ENCODE results near the gene RSPO3. TPM values are rescaled to one million over a fixed set of nuclear protein-coding genes. Genes with fewer than 3 reads are reported as not detected.

The RSPO3 gene
- polyA plus RNA-seq, 1 of the 3 experiments (the other 2 are of a cell fraction) = not detected

DNA sequence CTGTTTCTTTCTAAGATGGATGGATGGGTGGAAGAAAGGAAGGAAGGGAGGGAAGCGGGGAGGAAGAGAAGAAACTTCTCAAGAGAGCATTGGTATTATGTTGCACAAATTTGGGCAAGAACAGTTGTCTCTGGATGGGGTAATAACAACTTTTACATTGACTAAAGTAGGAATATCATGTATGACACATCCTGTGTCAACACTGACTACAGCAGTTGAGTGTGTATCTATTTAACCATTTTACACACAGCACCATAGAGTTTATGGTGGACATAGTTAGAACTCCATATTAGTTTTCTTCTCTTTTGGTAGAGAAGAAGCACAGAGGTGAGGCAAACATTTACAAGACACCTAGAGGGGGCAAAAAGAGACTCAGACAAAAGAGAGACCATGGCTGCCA lies 103.9 kb downstream of the RSPO3 start:
- Histone ChIP-seq H4K20me1 (ENCODE audit: insufficient read depth) (no peaks in the 10 kb centered on the region), H3K27me3 (ENCODE audit: insufficient read depth) (peaks cover 6% of the 10 kb centered on the region), H3K36me3 (replicated peaks in 1 of 2; ENCODE audit: control insufficient read depth in 1 of 2, insufficient read depth in 2 of 2, low read length in 1 of 2) (no peaks in the 10 kb centered on the region), H3K9me2 (no peaks in the 10 kb centered on the region), H3K4me3 (ENCODE audit: low read depth in 2 of 2, low read length in 1 of 2) (no peak overlapping the region), H3F3A (replicated peaks; ENCODE audit: insufficient read depth) (no peaks in the 10 kb centered on the region), H3K9ac (no peak overlapping the region), H3K27ac (ENCODE audit: low read depth in 2 of 2, low read length in 1 of 2) (no peak overlapping the region), H3K4me2 (no peak overlapping the region), H3K4me1 (ENCODE audit: control insufficient read depth in 1 of 2, insufficient read depth in 2 of 2, low read depth in 1 of 2, low read length in 1 of 2) (no peaks in the 10 kb centered on the region), H3K9me3 (no peaks in the 10 kb centered on the region), H2AFZ (ENCODE audit: low read depth) (no peak overlapping the region), H3K79me2 (ENCODE audit: insufficient read depth) (no peaks in the 10 kb centered on the region)
- WGBS (ENCODE audit: low lambda C conversion rate) = 14% methylated on average over 1 of the region's 1 CpG
- TF ChIP-seq RCOR1 (IDR thresholded peaks at IDR 0.05; ENCODE audit: low read length) = no peak
- TF ChIP-seq, protein P1, sequence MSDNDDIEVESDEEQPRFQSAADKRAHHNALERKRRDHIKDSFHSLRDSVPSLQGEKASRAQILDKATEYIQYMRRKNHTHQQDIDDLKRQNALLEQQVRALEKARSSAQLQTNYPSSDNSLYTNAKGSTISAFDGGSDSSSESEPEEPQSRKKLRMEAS (IDR thresholded peaks at IDR 0.05; ENCODE audit: low read depth) = no peak
- no peak for TF ChIP-seq SMC3 (IDR thresholded peaks at IDR 0.05; ENCODE audit: low read depth, low read length)
- no peak for TF ChIP-seq EZH2phosphoT487 (IDR thresholded peaks at IDR 0.05; ENCODE audit: borderline replicate concordance, low read depth)
- TF ChIP-seq POLR2AphosphoS5 (IDR thresholded peaks at IDR 0.05; ENCODE audit: low read depth, low read length) = no peak
- no peak for TF ChIP-seq SIN3A (IDR thresholded peaks at IDR 0.05; ENCODE audit: borderline replicate concordance, low read depth, low read length)
- TF ChIP-seq, protein P2, sequence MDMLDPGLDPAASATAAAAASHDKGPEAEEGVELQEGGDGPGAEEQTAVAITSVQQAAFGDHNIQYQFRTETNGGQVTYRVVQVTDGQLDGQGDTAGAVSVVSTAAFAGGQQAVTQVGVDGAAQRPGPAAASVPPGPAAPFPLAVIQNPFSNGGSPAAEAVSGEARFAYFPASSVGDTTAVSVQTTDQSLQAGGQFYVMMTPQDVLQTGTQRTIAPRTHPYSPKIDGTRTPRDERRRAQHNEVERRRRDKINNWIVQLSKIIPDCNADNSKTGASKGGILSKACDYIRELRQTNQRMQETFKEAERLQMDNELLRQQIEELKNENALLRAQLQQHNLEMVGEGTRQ (IDR thresholded peaks at IDR 0.05; ENCODE audit: borderline replicate concordance, low read depth, low read length) = no peak
- TF ChIP-seq TEAD4 (IDR thresholded peaks at IDR 0.05; ENCODE audit: borderline replicate concordance, insufficient read depth) = no peak
- TF ChIP-seq, protein P3, sequence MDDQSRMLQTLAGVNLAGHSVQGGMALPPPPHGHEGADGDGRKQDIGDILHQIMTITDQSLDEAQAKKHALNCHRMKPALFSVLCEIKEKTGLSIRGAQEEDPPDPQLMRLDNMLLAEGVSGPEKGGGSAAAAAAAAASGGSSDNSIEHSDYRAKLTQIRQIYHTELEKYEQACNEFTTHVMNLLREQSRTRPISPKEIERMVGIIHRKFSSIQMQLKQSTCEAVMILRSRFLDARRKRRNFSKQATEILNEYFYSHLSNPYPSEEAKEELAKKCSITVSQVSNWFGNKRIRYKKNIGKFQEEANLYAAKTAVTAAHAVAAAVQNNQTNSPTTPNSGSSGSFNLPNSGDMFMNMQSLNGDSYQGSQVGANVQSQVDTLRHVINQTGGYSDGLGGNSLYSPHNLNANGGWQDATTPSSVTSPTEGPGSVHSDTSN (IDR thresholded peaks at IDR 0.05) = no peak
- TF ChIP-seq, protein P4, sequence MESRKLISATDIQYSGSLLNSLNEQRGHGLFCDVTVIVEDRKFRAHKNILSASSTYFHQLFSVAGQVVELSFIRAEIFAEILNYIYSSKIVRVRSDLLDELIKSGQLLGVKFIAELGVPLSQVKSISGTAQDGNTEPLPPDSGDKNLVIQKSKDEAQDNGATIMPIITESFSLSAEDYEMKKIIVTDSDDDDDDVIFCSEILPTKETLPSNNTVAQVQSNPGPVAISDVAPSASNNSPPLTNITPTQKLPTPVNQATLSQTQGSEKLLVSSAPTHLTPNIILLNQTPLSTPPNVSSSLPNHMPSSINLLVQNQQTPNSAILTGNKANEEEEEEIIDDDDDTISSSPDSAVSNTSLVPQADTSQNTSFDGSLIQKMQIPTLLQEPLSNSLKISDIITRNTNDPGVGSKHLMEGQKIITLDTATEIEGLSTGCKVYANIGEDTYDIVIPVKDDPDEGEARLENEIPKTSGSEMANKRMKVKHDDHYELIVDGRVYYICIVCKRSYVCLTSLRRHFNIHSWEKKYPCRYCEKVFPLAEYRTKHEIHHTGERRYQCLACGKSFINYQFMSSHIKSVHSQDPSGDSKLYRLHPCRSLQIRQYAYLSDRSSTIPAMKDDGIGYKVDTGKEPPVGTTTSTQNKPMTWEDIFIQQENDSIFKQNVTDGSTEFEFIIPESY (IDR thresholded peaks at IDR 0.05; ENCODE audit: borderline replicate concordance, low read depth) = no peak
- TF ChIP-seq, protein P5, sequence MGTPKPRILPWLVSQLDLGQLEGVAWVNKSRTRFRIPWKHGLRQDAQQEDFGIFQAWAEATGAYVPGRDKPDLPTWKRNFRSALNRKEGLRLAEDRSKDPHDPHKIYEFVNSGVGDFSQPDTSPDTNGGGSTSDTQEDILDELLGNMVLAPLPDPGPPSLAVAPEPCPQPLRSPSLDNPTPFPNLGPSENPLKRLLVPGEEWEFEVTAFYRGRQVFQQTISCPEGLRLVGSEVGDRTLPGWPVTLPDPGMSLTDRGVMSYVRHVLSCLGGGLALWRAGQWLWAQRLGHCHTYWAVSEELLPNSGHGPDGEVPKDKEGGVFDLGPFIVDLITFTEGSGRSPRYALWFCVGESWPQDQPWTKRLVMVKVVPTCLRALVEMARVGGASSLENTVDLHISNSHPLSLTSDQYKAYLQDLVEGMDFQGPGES (IDR thresholded peaks at IDR 0.05; ENCODE audit: low read depth, low read length) = no peak
- no peak for TF ChIP-seq CHD2 (IDR thresholded peaks at IDR 0.05; ENCODE audit: low read length, partially characterized antibody)
- TF ChIP-seq, protein P6, sequence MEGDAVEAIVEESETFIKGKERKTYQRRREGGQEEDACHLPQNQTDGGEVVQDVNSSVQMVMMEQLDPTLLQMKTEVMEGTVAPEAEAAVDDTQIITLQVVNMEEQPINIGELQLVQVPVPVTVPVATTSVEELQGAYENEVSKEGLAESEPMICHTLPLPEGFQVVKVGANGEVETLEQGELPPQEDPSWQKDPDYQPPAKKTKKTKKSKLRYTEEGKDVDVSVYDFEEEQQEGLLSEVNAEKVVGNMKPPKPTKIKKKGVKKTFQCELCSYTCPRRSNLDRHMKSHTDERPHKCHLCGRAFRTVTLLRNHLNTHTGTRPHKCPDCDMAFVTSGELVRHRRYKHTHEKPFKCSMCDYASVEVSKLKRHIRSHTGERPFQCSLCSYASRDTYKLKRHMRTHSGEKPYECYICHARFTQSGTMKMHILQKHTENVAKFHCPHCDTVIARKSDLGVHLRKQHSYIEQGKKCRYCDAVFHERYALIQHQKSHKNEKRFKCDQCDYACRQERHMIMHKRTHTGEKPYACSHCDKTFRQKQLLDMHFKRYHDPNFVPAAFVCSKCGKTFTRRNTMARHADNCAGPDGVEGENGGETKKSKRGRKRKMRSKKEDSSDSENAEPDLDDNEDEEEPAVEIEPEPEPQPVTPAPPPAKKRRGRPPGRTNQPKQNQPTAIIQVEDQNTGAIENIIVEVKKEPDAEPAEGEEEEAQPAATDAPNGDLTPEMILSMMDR (IDR thresholded peaks at IDR 0.05) = no peak
- no peak for TF ChIP-seq TAF1 (IDR thresholded peaks at IDR 0.05; ENCODE audit: borderline replicate concordance, low read depth, low read length)
- TF ChIP-seq FOXJ3 (CRISPR knock-in tag; IDR thresholded peaks at IDR 0.05) = no peak
- no peak for TF ChIP-seq NRF1 (IDR thresholded peaks at IDR 0.05; ENCODE audit: low read depth, low read length)
- no peak for TF ChIP-seq RXRA (IDR thresholded peaks at IDR 0.05; ENCODE audit: borderline replicate concordance, low read depth)
- no peak for TF ChIP-seq TCF12 (IDR thresholded peaks at IDR 0.05)
- ChIA-PET CTCF (no interaction called here), POLR2A (no interaction called here)
- DNase-seq = no peak
